CD4-positive, CD25-positive, alpha-beta regulatory T cell (primary cell): ENCODE data around the gene CAMK1D. TPM values are rescaled to one million over a fixed set of nuclear protein-coding genes. Genes with fewer than 3 reads are reported as not detected.

Source experiments
- ATAC-seq, 2 donors: fragments of 150-1000 bp; cut with Tn5 transposase; one replicate each; pipeline ENCODE4 v1.10.0; 2021; ENCODE audit warnings: low read depth in 2 of 2, moderate number of reproducible peaks in 2 of 2, moderate library complexity in 1 of 2
- DNase-seq, 3 donors: peaks; one replicate each; pipeline versions ENCODE4 v3.0.0 to v3.0.0-alpha.2; 2012 to 2022; ENCODE audit warnings: mixed read lengths in 1 of 3
- H3K27ac ChIP-seq: one replicate; pipeline ENCODE4 v1.7.0; 2013; ENCODE audit warnings: mild to moderate bottlenecking, low read length; ENCODE audit not compliant: insufficient read depth, poor library complexity, severe bottlenecking
- H3K27me3 ChIP-seq: one replicate; pipeline ENCODE4 v1.7.0; 2013; ENCODE audit warnings: low read length; ENCODE audit not compliant: control insufficient read depth, insufficient read depth
- H3K36me3 ChIP-seq: one replicate; pipeline ENCODE4 v1.7.0; 2013; ENCODE audit warnings: mild to moderate bottlenecking, low read length, moderate library complexity; ENCODE audit not compliant: control insufficient read depth, insufficient read depth
- H3K4me1 ChIP-seq: 2 replicates; pipeline ENCODE4 v1.7.0; 2013; ENCODE audit warnings: mild to moderate bottlenecking, low read length; ENCODE audit not compliant: insufficient read depth, control insufficient read depth, poor library complexity, severe bottlenecking
- H3K4me3 ChIP-seq: one replicate; pipeline ENCODE4 v1.7.0; 2013; ENCODE audit warnings: low read depth, mild to moderate bottlenecking, low read length, moderate library complexity
- H3K9me3 ChIP-seq, 2 experiments: 1 replicate in 1 of 2; 2 replicates in 1 of 2; pipeline ENCODE4 v1.7.0; 2013; ENCODE audit warnings: low read length in 2 of 2, mild to moderate bottlenecking in 1 of 2, moderate library complexity in 1 of 2; ENCODE audit not compliant: control insufficient read depth in 2 of 2
- H3K27ac Mint-ChIP-seq, 3 donors: one replicate each; pipeline ENCODE4 v1.8.0; 2020 to 2022; ENCODE audit warnings: mild to moderate bottlenecking in 3 of 3, mixed read lengths in 3 of 3, moderate library complexity in 2 of 3
- H3K27me3 Mint-ChIP-seq: one replicate; pipeline ENCODE4 v1.8.0; 2022; ENCODE audit warnings: mild to moderate bottlenecking, mixed read lengths
- H3K36me3 Mint-ChIP-seq: one replicate; pipeline ENCODE4 v1.8.0; 2020; ENCODE audit warnings: mixed read lengths
- H3K4me1 Mint-ChIP-seq, 4 donors: one replicate each; pipeline ENCODE4 v1.8.0; 2020 to 2022; ENCODE audit warnings: mixed read lengths in 4 of 4, mild to moderate bottlenecking in 1 of 4
- H3K4me3 Mint-ChIP-seq, 4 donors: one replicate each; pipeline ENCODE4 v1.8.0; 2020 to 2022; ENCODE audit warnings: mild to moderate bottlenecking in 4 of 4, mixed read lengths in 4 of 4, moderate library complexity in 3 of 4
- H3K9me3 Mint-ChIP-seq, 7 donors: one replicate each; pipeline ENCODE4 v1.8.0; 2020 to 2022; ENCODE audit warnings: mixed read lengths in 7 of 7, mild to moderate bottlenecking in 3 of 7, moderate library complexity in 2 of 7
- polyA plus RNA-seq, 4 donors: library from polyadenylated mRNA; unstranded; fragments of 300-500 nt; fragmentation: Illumina TruSeq; gene quantifications; one replicate each; pipeline ENCODE4 v1.2.3, GENCODE V29; 2021
- total RNA-seq: library from RNA; stranded (reverse); gene quantifications from one replicate; pipeline ENCODE4 v1.2.3, GENCODE V29; 2022

Gene CAMK1D
- total and polyA plus RNA-seq, 5 donors from 2014 or later: 4.4 to 25.3 (median 5.2) TPM

GRCh38 chr10:12406764-12407400, 57.5 kb downstream of the CAMK1D start:
- Mint-ChIP-seq H3K9me3 (no peaks in the 10 kb centered on the region), H3K4me1 (peaks cover 5 to 32% (median 20%) of the 10 kb centered on the region in 4 donors), H3K36me3 (peaks cover 24% of the 10 kb centered on the region), H3K27ac (no peak overlapping the region), H3K27me3 (peaks cover 4% of the 10 kb centered on the region), H3K4me3 (peak overlapping the region in 1 of 4 donors; percentile 87)
- no peaks in the 10 kb centered on the region for H3K9me3 ChIP-seq
- no peaks in the 10 kb centered on the region for H3K36me3 ChIP-seq
- no peak overlapping the region for H3K27ac ChIP-seq
- no peaks in the 10 kb centered on the region for H3K4me1 ChIP-seq
- DNase-seq: no peak
- no peaks in the 10 kb centered on the region for H3K27me3 ChIP-seq
- no peak overlapping the region for H3K4me3 ChIP-seq
- ATAC-seq: no peak

GRCh38 chr10:12408472-12408871, 59.1 kb downstream of the CAMK1D start:
- Histone ChIP-seq H3K27me3 (no peaks in the 10 kb centered on the region), H3K9me3 (no peaks in the 10 kb centered on the region), H3K4me3 (no peak overlapping the region), H3K4me1 (no peaks in the 10 kb centered on the region), H3K27ac (no peak overlapping the region), H3K36me3 (no peaks in the 10 kb centered on the region)
- Mint-ChIP-seq H3K4me1 (peaks cover 13 to 37% (median 21%) of the 10 kb centered on the region in 4 donors), H3K9me3 (peaks cover 0 to 5% (median 2%) of the 10 kb centered on the region in 7 donors), H3K36me3 (peaks cover 27% of the 10 kb centered on the region), H3K4me3 (no peak overlapping the region), H3K27me3 (peaks cover 4% of the 10 kb centered on the region), H3K27ac (no peak overlapping the region)
- DNase-seq (no peak), ATAC-seq (no peak)

- H3K9me3 Mint-ChIP-seq: peaks cover 0 to 7% (median 2%) of the 10 kb centered on the region in 7 donors
- H3K4me1 Mint-ChIP-seq: peaks cover 15 to 37% (median 22%) of the 10 kb centered on the region in 4 donors
- H3K27me3 Mint-ChIP-seq: peaks cover 4% of the 10 kb centered on the region
Observed at GRCh38 chr10:12409161-12409560, 59.8 kb downstream of the CAMK1D start.

GRCh38 chr10:12409613-12410012, 60.3 kb downstream of the CAMK1D start:
- Histone ChIP-seq H3K36me3 (no peaks in the 10 kb centered on the region), H3K27ac (no peak overlapping the region), H3K9me3 (no peaks in the 10 kb centered on the region), H3K4me1 (no peaks in the 10 kb centered on the region), H3K27me3 (no peaks in the 10 kb centered on the region), H3K4me3 (no peak overlapping the region)
- Mint-ChIP-seq H3K4me3 (no peak overlapping the region), H3K9me3 (peaks cover 0 to 7% (median 2%) of the 10 kb centered on the region in 7 donors), H3K27ac (no peak overlapping the region), H3K27me3 (peaks cover 4% of the 10 kb centered on the region), H3K4me1 (peaks cover 15 to 37% (median 23%) of the 10 kb centered on the region in 4 donors), H3K36me3 (peaks cover 25% of the 10 kb centered on the region)
- DNase-seq (no peak), ATAC-seq (no peak)

More at GRCh38 chr10:12409161-12409560, 59.8 kb downstream of the CAMK1D start:
- H3K36me3 ChIP-seq: no peaks in the 10 kb centered on the region
- no peaks in the 10 kb centered on the region for H3K9me3 ChIP-seq
- no peak overlapping the region for H3K27ac ChIP-seq
- H3K27me3 ChIP-seq: no peaks in the 10 kb centered on the region
- DNase-seq (no peak), ATAC-seq (no peak)
- H3K4me3 ChIP-seq: no peak overlapping the region
- no peaks in the 10 kb centered on the region for H3K4me1 ChIP-seq
- peaks cover 28% of the 10 kb centered on the region for H3K36me3 Mint-ChIP-seq
- H3K27ac Mint-ChIP-seq: peak overlapping the region in 1 of 3 donors; percentile 53
- no peak overlapping the region for H3K4me3 Mint-ChIP-seq

- Mint-ChIP-seq H3K4me1 (peaks cover 10 to 25% (median 24%) of the 10 kb centered on the region in 4 donors), H3K27me3 (no peaks in the 10 kb centered on the region), H3K4me3 (peak overlapping the region in 1 of 4 donors; percentile 5), H3K9me3 (peaks cover 0 to 7% (median 2%) of the 10 kb centered on the region in 7 donors), H3K36me3 (peaks cover 8% of the 10 kb centered on the region), H3K27ac (peak overlapping the region in 2 of 3 donors; percentile 3 to 65)
- Histone ChIP-seq H3K4me3 (no peak overlapping the region), H3K27me3 (no peaks in the 10 kb centered on the region), H3K36me3 (no peaks in the 10 kb centered on the region), H3K4me1 (no peaks in the 10 kb centered on the region), H3K27ac (no peak overlapping the region), H3K9me3 (no peaks in the 10 kb centered on the region)
- peak in 1 of 2 donors; percentile 31 for ATAC-seq
- peak in 1 of 3 donors; percentile 14 for DNase-seq
Observed at GRCh38 chr10:12412666-12413368, 63.5 kb downstream of the CAMK1D start.

GRCh38 chr10:12413369-12413711, 64.0 kb downstream of the CAMK1D start:
- DNase-seq: no peak
- H3K27ac Mint-ChIP-seq: peak overlapping the region in 2 of 3 donors; percentile 1 to 3
- H3K36me3 Mint-ChIP-seq: peaks cover 8% of the 10 kb centered on the region
- peak overlapping the region in 1 of 4 donors; percentile 5 for H3K4me3 Mint-ChIP-seq
- Histone ChIP-seq H3K4me1 (no peaks in the 10 kb centered on the region), H3K36me3 (no peaks in the 10 kb centered on the region), H3K27me3 (no peaks in the 10 kb centered on the region), H3K4me3 (no peak overlapping the region), H3K9me3 (no peaks in the 10 kb centered on the region), H3K27ac (no peak overlapping the region)
- peaks cover 0 to 7% (median 2%) of the 10 kb centered on the region in 7 donors for H3K9me3 Mint-ChIP-seq
- no peak for ATAC-seq
- H3K27me3 Mint-ChIP-seq: no peaks in the 10 kb centered on the region
- peaks cover 10 to 27% (median 25%) of the 10 kb centered on the region in 4 donors for H3K4me1 Mint-ChIP-seq

GRCh38 chr10:12414278-12414989, 65.1 kb downstream of the CAMK1D start:
- no peak overlapping the region for H3K27ac Mint-ChIP-seq
- DNase-seq (no peak), ATAC-seq (no peak)
- Histone ChIP-seq H3K36me3 (no peaks in the 10 kb centered on the region), H3K27me3 (no peaks in the 10 kb centered on the region), H3K9me3 (no peaks in the 10 kb centered on the region), H3K4me3 (no peak overlapping the region), H3K4me1 (no peaks in the 10 kb centered on the region), H3K27ac (no peak overlapping the region)
- no peaks in the 10 kb centered on the region for H3K27me3 Mint-ChIP-seq
- H3K4me3 Mint-ChIP-seq: no peak overlapping the region
- H3K9me3 Mint-ChIP-seq: peaks cover 0 to 7% (median 2%) of the 10 kb centered on the region in 7 donors
- peaks cover 17 to 38% (median 27%) of the 10 kb centered on the region in 4 donors for H3K4me1 Mint-ChIP-seq
- H3K36me3 Mint-ChIP-seq: peaks cover 5% of the 10 kb centered on the region
